HG03571 (cell line): ENCODE measurements around the gene HECTD4.
"Not testable (repeated sequence)": the region's sequence is repeated elsewhere in the genome, so short reads cannot be mapped to it uniquely, and the experiment has no call there.

ENCODE experiments used
- ATAC-seq: cut with Tn5 transposase; IDR thresholded peaks from one replicate; pipeline ENCODE4 v1.9.1; 2021; ENCODE audit not compliant: unreplicated experiment

Gene HECTD4

GRCh38 chr12:112125250-112125999, 256.8 kb downstream of the HECTD4 start, which contains the start of gene TRAFD1:
TSS of gene TRAFD1 (plus strand) at chr12:112125560. CDS start at chr12:112130523, 4,963 bp downstream.
- ATAC-seq = peak; percentile 93

- ATAC-seq = peak; percentile 14
Measured at GRCh38 chr12:112124918-112125249, 257.3 kb downstream of the HECTD4 start.

DNA sequence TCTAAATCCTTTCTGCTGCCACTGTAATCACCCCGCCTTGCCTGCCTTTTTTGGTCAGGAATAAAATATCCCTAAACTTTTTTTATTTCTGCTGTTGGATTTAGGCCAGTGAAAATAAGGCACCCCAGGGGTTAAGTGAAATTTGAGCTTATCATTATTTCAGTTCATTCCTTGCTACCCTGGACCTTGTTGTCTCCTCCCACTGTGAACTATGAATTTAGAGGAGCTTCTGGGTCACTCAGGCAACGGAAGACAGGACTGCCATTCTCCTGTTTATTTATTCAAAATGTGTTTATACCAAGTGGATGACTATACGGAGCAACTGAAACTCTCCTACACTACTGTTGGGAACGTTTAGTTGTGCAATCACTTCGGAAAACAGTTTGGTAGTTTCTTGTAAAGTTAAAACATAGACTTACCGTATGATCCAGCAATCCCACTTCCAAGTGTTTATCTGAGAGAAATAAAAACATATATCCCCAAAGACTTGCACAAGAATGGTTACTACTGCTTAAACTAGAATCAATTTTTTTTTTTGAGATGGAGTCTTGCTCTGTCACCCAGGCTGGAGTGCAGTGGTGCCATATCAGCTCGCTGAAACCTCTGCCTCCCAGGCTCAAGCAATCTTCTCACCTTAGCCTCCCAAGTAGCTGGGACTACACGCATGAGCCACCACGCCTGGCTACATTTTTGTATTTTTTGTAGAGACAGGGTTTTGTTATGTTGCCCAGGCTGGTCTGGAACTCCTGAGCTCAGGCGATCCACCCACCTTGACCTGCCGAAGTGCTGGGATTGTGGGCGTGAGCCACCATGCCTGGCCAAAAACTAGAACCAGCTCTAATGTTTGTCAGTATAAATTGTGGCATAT, 259.2 kb downstream of the HECTD4 start:
- no peak for ATAC-seq

GRCh38 chr12:112121780-112122565, 260.3 kb downstream of the HECTD4 start:
- no peak for ATAC-seq

GRCh38 chr12:112117685-112118084, 264.5 kb downstream of the HECTD4 start:
- ATAC-seq = no peak

DNA sequence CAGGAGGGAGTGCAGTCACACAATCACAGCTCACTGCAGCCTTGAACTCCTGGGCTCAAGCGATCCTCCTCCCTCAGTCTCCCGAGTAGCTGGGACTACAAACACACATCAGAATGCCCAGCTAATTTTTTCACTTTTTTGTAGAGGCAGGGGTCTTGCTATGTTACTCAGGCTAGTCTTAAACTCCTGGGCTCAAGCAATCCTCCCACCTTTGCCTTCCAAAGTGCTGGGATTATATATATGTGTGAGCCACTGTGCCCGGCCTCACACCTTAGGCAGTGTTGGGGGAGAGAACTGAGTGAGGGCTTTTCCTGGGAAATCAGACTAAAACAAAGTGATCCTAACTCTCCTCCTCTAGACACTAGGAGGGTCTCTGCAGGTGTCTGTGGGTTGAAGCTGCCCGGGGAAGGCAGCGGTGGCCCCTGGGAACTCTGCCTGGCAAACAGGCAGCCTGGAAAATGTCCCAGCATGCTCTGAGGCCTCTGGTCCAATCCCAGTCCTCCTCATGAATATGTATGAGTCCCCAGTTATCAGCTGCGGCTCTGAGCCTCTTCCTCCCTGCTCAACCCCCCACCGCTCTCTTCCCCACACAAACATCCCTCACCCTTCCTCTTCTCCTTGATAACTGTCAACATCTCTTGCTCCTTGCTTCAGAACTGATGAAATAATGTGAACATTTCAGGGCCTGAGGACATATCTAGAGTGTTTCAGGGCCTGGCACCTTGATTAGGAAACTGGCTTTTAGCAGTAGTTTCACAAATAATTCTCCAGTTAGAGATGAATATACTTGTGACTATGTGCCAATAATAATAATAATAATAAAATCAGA, 265.8 kb downstream of the HECTD4 start:
- no peak for ATAC-seq

- ATAC-seq = no peak
Measured at GRCh38 chr12:112115259-112116045, 266.8 kb downstream of the HECTD4 start.

DNA sequence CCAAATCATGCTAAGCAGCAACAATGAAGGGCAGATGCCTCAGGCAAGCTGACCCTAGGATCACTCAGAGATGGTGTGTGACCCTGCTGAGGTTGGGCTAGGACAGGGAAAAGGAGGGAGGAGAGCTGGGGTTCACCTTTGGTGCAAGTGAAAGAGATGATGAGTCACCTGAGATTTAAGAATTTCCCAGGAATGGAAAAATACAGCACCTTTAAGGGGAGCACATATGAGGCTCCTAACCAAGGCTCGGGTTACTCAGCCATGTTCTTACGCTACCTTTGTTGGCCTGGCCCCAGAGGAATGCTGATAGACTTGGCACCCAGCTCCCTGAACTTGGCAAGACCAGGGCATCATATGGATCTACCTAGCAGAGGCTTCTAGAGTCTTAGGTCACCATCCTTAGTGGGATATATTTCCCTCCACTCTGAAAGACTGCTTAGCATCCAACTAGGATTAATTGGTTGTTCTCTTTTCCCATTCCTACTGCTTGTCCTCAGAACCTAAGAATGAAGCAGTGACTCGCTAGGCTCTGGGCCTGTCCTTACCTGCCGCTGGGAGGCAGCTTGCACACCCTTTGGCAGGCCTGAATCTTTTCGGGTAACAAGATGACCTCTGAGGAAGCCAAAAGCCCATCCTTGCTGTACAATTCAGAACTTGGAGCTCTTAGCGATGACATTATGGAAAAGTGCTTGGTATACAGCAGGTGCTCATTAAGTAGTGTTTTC, 269.7 kb downstream of the HECTD4 start:
- ATAC-seq = no peak

GRCh38 chr12:112111931-112112330, 270.3 kb downstream of the HECTD4 start:
- ATAC-seq = no peak

GRCh38 chr12:112110787-112111662, 271.2 kb downstream of the HECTD4 start:
- not testable (repeated sequence) for ATAC-seq
